Aorta (tissue), 5 donors: ENCODE results near the gene ATXN1. TPM values are rescaled to one million over a fixed set of nuclear protein-coding genes. Genes with fewer than 3 reads are reported as not detected.
"Not testable (repeated sequence)": the region's sequence is repeated elsewhere in the genome, so short reads cannot be mapped to it uniquely, and the experiment has no call there.

Experiments used
- ATAC-seq: fragments of 200-7000 bp; cut with Tn5 transposase; one replicate; pipeline ENCODE4 v1.9.1; 2022; ENCODE audit warnings: moderate library complexity; ENCODE audit not compliant: low FRiP score
- DNase-seq, 2 donors: peaks; one replicate each; pipeline ENCODE4 v3.0.0-alpha.2; 2020
- H3K27ac ChIP-seq, 2 donors: one replicate each; pipeline ENCODE4 v1.5.1; 2013; ENCODE audit warnings: low read length in 2 of 2, mild to moderate bottlenecking in 2 of 2, moderate library complexity in 2 of 2, control low read depth in 1 of 2, inconsistent platforms in 1 of 2, low read depth in 1 of 2
- H3K27me3 ChIP-seq, 2 donors: one replicate each; pipeline ENCODE4 v1.6.1; 2013; ENCODE audit warnings: control low read depth in 1 of 2, low read length in 1 of 2, mild to moderate bottlenecking in 1 of 2, moderate library complexity in 1 of 2; ENCODE audit not compliant: insufficient read depth in 2 of 2, control insufficient read depth in 1 of 2
- H3K36me3 ChIP-seq, 2 donors: one replicate each; pipeline ENCODE4 v1.6.1; 2013; ENCODE audit warnings: control low read depth in 1 of 2, low read length in 1 of 2, mild to moderate bottlenecking in 1 of 2; ENCODE audit not compliant: insufficient read depth in 2 of 2, control insufficient read depth in 1 of 2
- H3K4me1 ChIP-seq, 2 donors: one replicate each; pipeline ENCODE4 v1.6.1; 2013; ENCODE audit warnings: low read length in 2 of 2, control low read depth in 1 of 2, mild to moderate bottlenecking in 1 of 2, moderate library complexity in 1 of 2; ENCODE audit not compliant: insufficient read depth in 2 of 2, control insufficient read depth in 1 of 2
- H3K4me3 ChIP-seq, 2 donors: one replicate each; pipeline ENCODE4 v1.5.1; 2013; ENCODE audit warnings: low read length in 2 of 2, control low read depth in 1 of 2, mild to moderate bottlenecking in 1 of 2
- H3K9me3 ChIP-seq: one replicate; pipeline ENCODE4 v1.6.1; 2013; ENCODE audit warnings: mild to moderate bottlenecking, low read length; ENCODE audit not compliant: control insufficient read depth
- WGBS, 2 donors: extraction: QIAGEN DNeasy Blood & Tissue Kit; methylation state at CpG; one replicate each; pipeline ENCODE4 v1.1.7; 2013; 5-methylcytosine and 5-hydroxymethylcytosine counted together
- intact Hi-C, 2 donors: fragments of 100-400 bp; cut with DNase I; formaldehyde crosslinking; loops; one replicate each; pipeline versions ENCODE4 v1.14.2 to v1.15.0; 2022
- polyA plus RNA-seq, 2 donors: library from polyadenylated mRNA; stranded (reverse); fragments of 200-250 nt; gene quantifications; one replicate each; pipeline ENCODE4 v1.2.3, GENCODE V29; 2013
- total RNA-seq, 2 donors: library from RNA; stranded (reverse); fragmentation: NEBNext Ultra II Directional; extraction: Animal tissue kit (Norgen Biotek cat#: 25700); gene quantifications; one replicate each; pipeline ENCODE4 v1.2.1, GENCODE V29; 2021
- donor health status: healthy with polysubstance abuse.
- donor health status: Bipolar disorder and iron deficiency.
- donor health status: DM: no; HTN: no; CAD: no.
- donor health status: DM: no; HTN: no; CAD: no.
- donor health status: DM: yes; HTN: yes; CAD: no.

The ATXN1 gene
- total and polyA plus RNA-seq, 4 donors: 11.5 to 85.5 (median 45.8) TPM

GRCh38 chr6:16621002-16621401 is 140.3 kb downstream of the ATXN1 start:
- 66 to 72% methylated on average over 6 of the region's 6 CpGs for WGBS, 2 donors
- Histone ChIP-seq H3K9me3 (no peaks in the 10 kb centered on the region), H3K4me1 (peaks cover 0 to 3% of the 10 kb centered on the region in 2 donors), H3K4me3 (no peak overlapping the region), H3K27me3 (no peaks in the 10 kb centered on the region), H3K27ac (no peak overlapping the region), H3K36me3 (no peaks in the 10 kb centered on the region)
- DNase-seq (no peak), ATAC-seq (no peak)
- intact Hi-C loops: no loop called here

- DNase-seq (no peak), ATAC-seq (no peak)
- WGBS, 2 donors: 84 to 97% methylated on average over 2 of the region's 2 CpGs
- no peaks in the 10 kb centered on the region for H3K9me3 ChIP-seq
- no peaks in the 10 kb centered on the region for H3K36me3 ChIP-seq
- H3K4me3 ChIP-seq: no peak overlapping the region
- intact Hi-C loops: no loop called here
- no peaks in the 10 kb centered on the region for H3K27me3 ChIP-seq
- H3K4me1 ChIP-seq: no peaks in the 10 kb centered on the region
- H3K27ac ChIP-seq: no peak overlapping the region
Observed at GRCh38 chr6:16619777-16620176, 141.5 kb downstream of the ATXN1 start.

- Histone ChIP-seq H3K27ac (no peak overlapping the region), H3K27me3 (no peaks in the 10 kb centered on the region), H3K9me3 (no peaks in the 10 kb centered on the region), H3K4me1 (no peaks in the 10 kb centered on the region), H3K4me3 (no peak overlapping the region), H3K36me3 (no peaks in the 10 kb centered on the region)
- DNase-seq (no peak), ATAC-seq (no peak)
- intact Hi-C loops: no loop called here
- 17 to 18% methylated on average over 2 of the region's 2 CpGs for WGBS, 2 donors
Observed at GRCh38 chr6:16618962-16619361, 142.3 kb downstream of the ATXN1 start.

GRCh38 chr6:16615215-16615614 is 146.0 kb downstream of the ATXN1 start:
- H3K4me3 ChIP-seq, H3K27me3 ChIP-seq, ATAC-seq, H3K4me1 ChIP-seq, DNase-seq, H3K27ac ChIP-seq, H3K36me3 ChIP-seq, intact Hi-C loops, H3K9me3 ChIP-seq: not testable (repeated sequence)
- 100% methylated on average over 1 to 5 of the region's 6 CpGs for WGBS, 2 donors

- ATAC-seq, H3K4me3 ChIP-seq, H3K4me1 ChIP-seq, H3K27me3 ChIP-seq, DNase-seq, H3K36me3 ChIP-seq, intact Hi-C loops, H3K27ac ChIP-seq, H3K9me3 ChIP-seq: not testable (repeated sequence)
- 97 to 98% methylated on average over 2 of the region's 3 CpGs for whole genome bisulfite sequencing, 2 donors
Observed at GRCh38 chr6:16614143-16614542, 147.1 kb downstream of the ATXN1 start.

GRCh38 chr6:16613504-16613903 is 147.8 kb downstream of the ATXN1 start:
- DNase-seq, H3K27ac ChIP-seq, H3K4me1 ChIP-seq, intact Hi-C loops, ATAC-seq, H3K4me3 ChIP-seq, H3K27me3 ChIP-seq, H3K9me3 ChIP-seq, H3K36me3 ChIP-seq: not testable (repeated sequence)
- 99 to 100% methylated on average over 2 of the region's 2 CpGs for WGBS, 2 donors

GRCh38 chr6:16608444-16608843 is 152.8 kb downstream of the ATXN1 start:
- DNase-seq (no peak), ATAC-seq (no peak)
- no peaks in the 10 kb centered on the region for H3K36me3 ChIP-seq
- H3K27me3 ChIP-seq: no peaks in the 10 kb centered on the region
- H3K9me3 ChIP-seq: no peaks in the 10 kb centered on the region
- no peak overlapping the region for H3K27ac ChIP-seq
- intact Hi-C loops: no loop called here
- H3K4me1 ChIP-seq: no peaks in the 10 kb centered on the region
- no peak overlapping the region for H3K4me3 ChIP-seq
- WGBS, 2 donors: 63 to 69% methylated on average over 4 of the region's 4 CpGs

GRCh38 chr6:16602035-16602434 is 159.2 kb downstream of the ATXN1 start:
- Histone ChIP-seq H3K27me3 (no peaks in the 10 kb centered on the region), H3K27ac (no peak overlapping the region), H3K4me3 (no peak overlapping the region), H3K9me3 (no peaks in the 10 kb centered on the region), H3K36me3 (peaks cover 0 to 2% of the 10 kb centered on the region in 2 donors), H3K4me1 (no peaks in the 10 kb centered on the region)
- intact Hi-C loops: no loop called here
- DNase-seq: no peak
- ATAC-seq: no peak
- WGBS, 2 donors: 95 to 97% methylated on average over 3 of the region's 3 CpGs

- no peaks in the 10 kb centered on the region for H3K9me3 ChIP-seq
- DNase-seq: no peak
- WGBS, 2 donors: 94 to 96% methylated on average over 4 of the region's 4 CpGs
- intact Hi-C loops: no loop called here
- ATAC-seq: no peak
- no peaks in the 10 kb centered on the region for H3K4me1 ChIP-seq
- H3K27me3 ChIP-seq: no peaks in the 10 kb centered on the region
- H3K4me3 ChIP-seq: no peak overlapping the region
- H3K36me3 ChIP-seq: peaks cover 0 to 2% of the 10 kb centered on the region in 2 donors
- no peak overlapping the region for H3K27ac ChIP-seq
Observed at GRCh38 chr6:16600701-16601100, 160.6 kb downstream of the ATXN1 start.
